Body of pancreas (tissue), 4 donors: ENCODE data around the gene CLDN5. TPM values are rescaled to one million over a fixed set of nuclear protein-coding genes. Genes with fewer than 3 reads are reported as not detected.

Experiments
- ATAC-seq: fragments of 150-250 bp; one replicate; pipeline ENCODE4 v1.9.1; 2016
- DNase-seq, 4 donors: peaks; one replicate each; pipeline ENCODE4 v3.0.0-alpha.2; 2019
- H3K27ac ChIP-seq, 4 donors: fragments of 200-600 bp; sonication (generic); 1 replicate in 3 of 4; 2 replicates in 1 of 4; pipeline versions ENCODE4 v1.5.1 to v1.6.1; 2016 to 2019; ENCODE audit warnings: mild to moderate bottlenecking in 1 of 4, mixed read lengths in 1 of 4, moderate library complexity in 1 of 4
- H3K27me3 ChIP-seq, 2 donors: fragments of 200-600 bp; sonication (generic); one replicate each; pipeline ENCODE4 v1.6.0; 2016; ENCODE audit warnings: mild to moderate bottlenecking in 1 of 2
- H3K36me3 ChIP-seq, 2 donors: fragments of 200-600 bp; sonication (generic); replicated peaks in 1 of 2; 2 replicates each; pipeline ENCODE4 v1.5.1; 2016; ENCODE audit warnings: low read depth in 2 of 2; ENCODE audit not compliant: insufficient read depth in 1 of 2
- H3K4me1 ChIP-seq: fragments of 200-600 bp; sonication (generic); one replicate; pipeline ENCODE4 v1.6.0; 2016
- H3K4me3 ChIP-seq, 2 donors: fragments of 200-600 bp; sonication (generic); 1 replicate in 1 of 2; 2 replicates in 1 of 2; pipeline ENCODE4 v1.5.1; 2016 to 2019
- H3K9me3 ChIP-seq, 3 donors: fragments of 200-600 bp; sonication (generic); 1 replicate in 2 of 3; 2 replicates in 1 of 3; pipeline ENCODE4 v1.5.1; 2016
- POLR2A ChIP-seq, 3 donors: fragments of 450-650 bp; IDR thresholded peaks; one replicate each; pipeline ENCODE4 v1.6.1; 2016; ENCODE audit warnings: antibody characterized with exemption in 3 of 3, mild to moderate bottlenecking in 2 of 3
- WGBS, 2 donors: methylation state at CpG; one replicate each; pipeline ENCODE4 v1.1.5; 2017; 5-methylcytosine and 5-hydroxymethylcytosine counted together
- intact Hi-C: fragments of 100-400 bp; cut with DNase I; formaldehyde crosslinking; loops from one replicate; pipeline ENCODE4 v1.15.1; 2023
- total RNA-seq, 2 donors: library from RNA; depleted of rRNA; stranded (reverse); fragments of >200 nt; gene quantifications; one replicate each; pipeline ENCODE4 v1.1.0, GENCODE V29; 2016
- TF ChIP-seq, protein P1 (sequence below), 7 experiments: fragments of 450-650 bp in 4 of 7; fragments of 200-600 bp in 3 of 7; sonication (generic) in 3 of 7; IDR thresholded peaks; one replicate each; pipeline ENCODE4 v1.5.1; 2016 to 2019; ENCODE audit warnings: antibody characterized with exemption in 7 of 7

CLDN5 gene
- total RNA-seq, 2 donors from 2014 or later, result 36.9 to 80.4 TPM

DNA sequence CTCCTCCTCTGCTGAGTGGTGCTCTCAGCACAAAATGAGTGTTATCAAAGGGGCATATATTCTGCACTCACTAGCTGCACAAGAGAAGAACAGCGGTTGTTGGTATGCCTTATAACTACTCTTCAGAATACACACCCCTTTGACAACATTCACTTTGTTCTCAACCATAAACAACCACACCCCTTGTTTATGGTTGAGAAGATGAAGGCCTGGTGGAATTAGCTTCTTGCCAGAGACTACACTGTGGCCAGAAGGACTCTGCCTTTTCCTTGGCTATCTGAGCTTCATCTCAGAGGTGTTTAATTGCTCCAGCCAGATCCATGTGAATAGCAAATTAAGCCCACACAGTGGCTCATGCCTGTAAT lies 45.0 kb upstream of the CLDN5 start:
- WGBS, 2 donors, result 29 to 42% methylated on average over 1 of the region's 1 CpG
- H3K27me3 ChIP-seq, result no peaks in the 10 kb centered on the region
- no peaks in the 10 kb centered on the region for H3K4me1 ChIP-seq
- no peak overlapping the region for H3K27ac ChIP-seq
- ATAC-seq (no peak), DNase-seq (no peak)
- H3K9me3 ChIP-seq, result peaks cover 0 to 2% (median 0%) of the 10 kb centered on the region in 3 donors
- no peak overlapping the region for H3K4me3 ChIP-seq
- TF ChIP-seq POLR2A (IDR thresholded peaks at IDR 0.05), result no peak
- TF ChIP-seq, protein P1, sequence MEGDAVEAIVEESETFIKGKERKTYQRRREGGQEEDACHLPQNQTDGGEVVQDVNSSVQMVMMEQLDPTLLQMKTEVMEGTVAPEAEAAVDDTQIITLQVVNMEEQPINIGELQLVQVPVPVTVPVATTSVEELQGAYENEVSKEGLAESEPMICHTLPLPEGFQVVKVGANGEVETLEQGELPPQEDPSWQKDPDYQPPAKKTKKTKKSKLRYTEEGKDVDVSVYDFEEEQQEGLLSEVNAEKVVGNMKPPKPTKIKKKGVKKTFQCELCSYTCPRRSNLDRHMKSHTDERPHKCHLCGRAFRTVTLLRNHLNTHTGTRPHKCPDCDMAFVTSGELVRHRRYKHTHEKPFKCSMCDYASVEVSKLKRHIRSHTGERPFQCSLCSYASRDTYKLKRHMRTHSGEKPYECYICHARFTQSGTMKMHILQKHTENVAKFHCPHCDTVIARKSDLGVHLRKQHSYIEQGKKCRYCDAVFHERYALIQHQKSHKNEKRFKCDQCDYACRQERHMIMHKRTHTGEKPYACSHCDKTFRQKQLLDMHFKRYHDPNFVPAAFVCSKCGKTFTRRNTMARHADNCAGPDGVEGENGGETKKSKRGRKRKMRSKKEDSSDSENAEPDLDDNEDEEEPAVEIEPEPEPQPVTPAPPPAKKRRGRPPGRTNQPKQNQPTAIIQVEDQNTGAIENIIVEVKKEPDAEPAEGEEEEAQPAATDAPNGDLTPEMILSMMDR (IDR thresholded peaks at IDR 0.05), result no peak
- no peaks in the 10 kb centered on the region for H3K36me3 ChIP-seq
- intact Hi-C loops, result no loop called here

DNA sequence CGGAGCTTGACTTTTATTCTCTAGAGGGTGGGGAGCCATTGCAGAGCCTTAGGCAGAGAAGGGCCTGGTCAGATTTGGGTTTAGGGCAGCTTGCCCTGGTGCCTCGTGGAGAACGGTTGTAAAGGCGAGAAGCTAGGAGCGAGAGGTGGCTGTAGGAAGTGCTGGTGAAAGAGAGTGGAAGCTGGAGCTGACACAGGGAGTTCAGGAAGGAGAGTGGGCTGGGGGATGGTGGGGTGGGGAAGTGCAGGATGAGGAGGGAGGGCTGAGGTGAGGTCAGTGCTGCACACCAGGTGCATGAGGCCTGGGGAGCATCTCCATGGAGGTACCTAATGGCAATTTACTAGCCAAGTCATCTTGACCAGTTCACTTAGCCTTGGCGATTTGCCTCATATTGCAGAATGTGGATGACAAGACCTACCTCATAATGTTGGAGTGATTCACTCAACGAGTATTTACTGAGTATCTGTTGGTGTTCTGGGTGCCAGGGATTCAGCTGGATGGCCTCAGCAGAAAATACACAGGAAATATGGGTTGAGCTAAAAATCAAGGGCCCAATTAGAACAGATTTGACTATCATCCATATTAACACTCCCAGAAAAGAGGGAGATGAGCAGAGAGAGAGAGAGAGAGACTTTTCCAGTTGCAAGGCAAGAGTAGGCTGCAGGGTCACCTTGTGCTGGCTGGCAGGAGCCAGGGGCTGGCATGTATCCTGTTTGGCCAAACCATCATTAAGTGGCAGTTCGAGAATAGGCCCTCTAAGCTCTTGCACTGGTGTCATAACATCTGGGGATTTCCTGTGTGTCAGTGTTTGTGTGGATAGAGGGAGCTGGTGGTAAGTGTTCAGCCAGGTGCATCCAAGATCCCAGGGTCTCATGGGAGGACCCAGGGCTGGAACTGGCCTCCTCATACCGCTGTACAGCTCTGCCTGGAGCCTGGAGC lies 44.4 kb upstream of the CLDN5 start:
- TF ChIP-seq, protein P1 (IDR thresholded peaks at IDR 0.05), result no peak
- TF ChIP-seq POLR2A (IDR thresholded peaks at IDR 0.05), result no peak
- intact Hi-C loops, result no loop called here
- no peak overlapping the region for H3K27ac ChIP-seq

DNA sequence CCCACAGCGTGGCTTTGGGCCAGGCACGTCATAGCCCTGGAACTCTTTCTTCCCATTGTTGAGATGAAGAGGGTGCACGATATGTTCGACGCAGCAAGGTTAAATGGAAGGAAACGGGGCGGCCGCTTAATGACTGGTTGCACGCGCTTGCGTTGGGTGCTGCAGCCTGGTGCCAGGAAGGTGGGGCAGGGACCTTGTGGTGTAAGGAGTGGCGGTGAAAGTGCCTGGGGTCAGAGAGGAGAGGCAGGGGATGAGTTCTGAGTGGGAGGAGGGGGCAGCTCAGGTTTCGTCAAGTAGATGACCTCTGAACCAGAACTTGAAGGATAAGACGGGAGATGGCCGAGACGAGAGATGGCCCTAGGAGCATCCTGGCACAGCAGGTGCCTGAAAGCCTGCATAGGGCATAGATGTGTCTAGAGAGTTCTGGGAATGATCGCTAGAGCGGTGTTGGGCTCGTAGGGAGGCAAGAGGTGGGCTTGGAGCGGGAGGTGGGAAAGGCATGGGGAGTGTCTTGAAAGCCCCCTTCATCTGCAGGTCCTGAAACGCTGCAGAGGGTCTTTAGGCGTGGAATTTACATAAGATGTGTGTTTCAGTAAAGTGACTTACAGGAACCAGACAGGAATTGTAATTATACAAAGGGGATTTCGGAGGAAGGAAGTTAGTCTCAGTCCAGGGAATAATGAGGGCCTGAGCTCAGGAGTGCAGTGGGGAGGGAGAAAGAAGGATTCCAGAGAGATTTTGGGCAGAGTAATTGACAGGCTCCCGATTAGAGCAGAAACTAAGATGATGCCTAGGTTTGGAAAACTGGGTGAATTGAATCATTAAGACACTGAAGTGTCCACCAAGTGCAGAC lies 43.2 kb upstream of the CLDN5 start:
- H3K4me3 ChIP-seq, result no peak overlapping the region
- ATAC-seq, result peak; percentile 33

More for the DNA sequence above, 44.4 kb upstream of the CLDN5 start:
- H3K4me3 ChIP-seq, result no peak overlapping the region
- no peaks in the 10 kb centered on the region for H3K36me3 ChIP-seq
- 67 to 69% methylated on average over 9 of the region's 9 CpGs for WGBS, 2 donors
- no peaks in the 10 kb centered on the region for H3K4me1 ChIP-seq
- no peaks in the 10 kb centered on the region for H3K27me3 ChIP-seq
- H3K9me3 ChIP-seq, result peaks cover 0 to 6% (median 0%) of the 10 kb centered on the region in 3 donors
- DNase-seq (no peak), ATAC-seq (no peak)

DNA sequence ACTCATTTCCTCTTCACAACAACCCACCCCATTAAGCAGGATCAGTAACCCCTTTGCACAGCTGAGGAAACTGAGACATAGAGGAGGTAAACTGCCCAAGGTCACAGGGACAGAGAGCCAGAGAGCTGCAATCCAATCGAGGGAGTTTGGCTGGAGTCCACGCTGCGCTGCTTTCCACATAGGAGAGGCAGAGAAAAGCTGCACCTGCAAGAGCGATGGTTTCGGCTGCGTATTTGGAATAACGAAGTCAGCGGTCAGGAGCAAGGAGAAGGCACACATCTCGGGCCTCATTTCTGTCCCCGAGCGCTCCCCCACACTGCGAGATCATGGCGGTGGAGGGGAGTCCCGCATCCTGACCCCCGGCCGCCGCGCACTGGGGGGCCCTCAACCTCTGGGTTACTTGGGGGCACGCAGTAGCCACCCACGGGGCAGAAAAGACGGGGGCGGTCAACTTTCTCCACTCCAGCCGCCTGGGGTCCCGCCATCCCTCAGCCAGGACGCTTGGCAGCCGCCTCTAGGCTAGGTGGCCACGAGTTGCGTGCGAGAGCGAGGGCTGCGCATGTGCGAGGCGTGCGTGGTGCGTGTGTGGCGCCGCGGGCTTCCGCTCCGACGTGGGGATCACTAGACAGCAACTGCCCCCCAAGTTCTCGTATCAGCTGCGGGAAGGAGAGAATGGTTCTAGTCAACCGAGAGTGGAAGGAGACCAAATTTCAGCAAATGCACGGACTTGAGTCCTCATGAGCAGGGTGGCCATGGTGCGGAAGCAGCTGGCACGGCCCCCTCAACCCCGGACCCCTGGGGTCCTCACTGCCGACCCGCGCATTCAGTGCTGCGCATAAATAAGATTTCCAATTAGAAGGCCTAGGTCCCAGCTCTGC lies 42.3 kb upstream of the CLDN5 start:
- H3K27ac ChIP-seq, result peak overlapping the region in 1 of 4 donors; percentile 17
- no peak for TF ChIP-seq POLR2A (IDR thresholded peaks at IDR 0.05)
- H3K4me1 ChIP-seq, result no peaks in the 10 kb centered on the region
- H3K27me3 ChIP-seq, result no peaks in the 10 kb centered on the region
- DNase-seq (no peak), ATAC-seq (peak; percentile 9)
- intact Hi-C loops, result no loop called here
- H3K9me3 ChIP-seq, result peaks cover 0 to 6% (median 0%) of the 10 kb centered on the region in 3 donors
- no peaks in the 10 kb centered on the region for H3K36me3 ChIP-seq
- no peak overlapping the region for H3K4me3 ChIP-seq
- WGBS, 2 donors, result 79 to 85% methylated on average over 32 to 44 of the region's 52 CpGs

More for the DNA sequence above, 43.2 kb upstream of the CLDN5 start:
- Histone ChIP-seq H3K27ac (peak overlapping the region in 1 of 4 donors; percentile 17), H3K4me1 (no peaks in the 10 kb centered on the region), H3K9me3 (peaks cover 0 to 6% (median 0%) of the 10 kb centered on the region in 3 donors), H3K27me3 (no peaks in the 10 kb centered on the region), H3K36me3 (no peaks in the 10 kb centered on the region)
- no peak for DNase-seq
- WGBS, 2 donors, result 75 to 77% methylated on average over 24 of the region's 24 CpGs
- TF ChIP-seq, protein P1 (IDR thresholded peaks at IDR 0.05), result no peak
- no peak for TF ChIP-seq POLR2A (IDR thresholded peaks at IDR 0.05)
- intact Hi-C loops, result no loop called here
